D721Med (cell line): Measurements from ENCODE around the gene KIAA1549.

Experiments
- DNase-seq: peaks from one replicate; pipeline ENCODE4 v3.0.0; 2011; ENCODE audit warnings: low spot score; ENCODE audit not compliant: insufficient read length
- FAIRE-seq: peaks from 2 replicates; lab custom pipeline; 2011; peaks lifted over from hg19 to GRCh38; lab: Jason Lieb, UNC
- TF ChIP-seq, protein P1 (sequence below): IDR thresholded peaks from 2 replicates; pipeline ENCODE4 v1.5.1; 2012; ENCODE audit warnings: mild to moderate bottlenecking, control low read depth; ENCODE audit not compliant: insufficient read depth; ENCODE audit errors: missing control alignments

Gene KIAA1549

DNA sequence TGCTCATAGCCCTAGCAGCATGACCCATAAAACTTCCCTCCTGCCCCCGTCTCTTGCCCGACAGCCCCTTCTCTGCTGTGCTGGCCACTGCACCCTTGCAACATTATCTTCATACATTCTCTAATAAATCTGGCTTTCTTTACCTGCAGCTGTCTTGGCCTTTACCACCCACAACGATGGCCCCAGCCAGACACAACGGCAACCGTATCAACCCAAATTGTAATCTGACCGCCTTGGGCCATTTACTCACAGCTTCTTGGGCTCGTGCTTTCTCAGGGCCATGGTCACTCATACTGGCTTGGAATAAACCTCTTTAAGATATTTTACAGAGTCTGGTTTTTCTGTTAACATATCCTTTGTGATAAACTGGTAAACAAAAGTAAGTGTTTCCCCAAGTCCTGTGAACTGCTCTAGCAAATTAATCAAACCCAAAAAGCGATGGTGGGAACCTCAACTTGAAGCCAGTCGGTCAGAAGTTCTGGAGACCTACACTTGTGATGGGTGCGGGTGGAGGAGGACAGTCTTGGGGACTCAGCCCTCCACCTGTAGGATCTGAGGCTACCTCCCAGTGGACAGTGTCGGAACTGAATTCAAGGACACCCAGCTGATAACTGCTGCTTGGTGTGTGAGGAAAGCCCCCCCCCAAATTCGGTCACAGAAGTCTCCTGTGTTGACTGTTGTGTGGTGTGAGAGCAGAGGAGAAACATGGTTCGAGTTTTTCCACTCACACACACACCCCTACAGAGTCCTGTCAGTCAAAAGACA lies 95.6 kb downstream of the KIAA1549 start:
- TF ChIP-seq, protein P1, sequence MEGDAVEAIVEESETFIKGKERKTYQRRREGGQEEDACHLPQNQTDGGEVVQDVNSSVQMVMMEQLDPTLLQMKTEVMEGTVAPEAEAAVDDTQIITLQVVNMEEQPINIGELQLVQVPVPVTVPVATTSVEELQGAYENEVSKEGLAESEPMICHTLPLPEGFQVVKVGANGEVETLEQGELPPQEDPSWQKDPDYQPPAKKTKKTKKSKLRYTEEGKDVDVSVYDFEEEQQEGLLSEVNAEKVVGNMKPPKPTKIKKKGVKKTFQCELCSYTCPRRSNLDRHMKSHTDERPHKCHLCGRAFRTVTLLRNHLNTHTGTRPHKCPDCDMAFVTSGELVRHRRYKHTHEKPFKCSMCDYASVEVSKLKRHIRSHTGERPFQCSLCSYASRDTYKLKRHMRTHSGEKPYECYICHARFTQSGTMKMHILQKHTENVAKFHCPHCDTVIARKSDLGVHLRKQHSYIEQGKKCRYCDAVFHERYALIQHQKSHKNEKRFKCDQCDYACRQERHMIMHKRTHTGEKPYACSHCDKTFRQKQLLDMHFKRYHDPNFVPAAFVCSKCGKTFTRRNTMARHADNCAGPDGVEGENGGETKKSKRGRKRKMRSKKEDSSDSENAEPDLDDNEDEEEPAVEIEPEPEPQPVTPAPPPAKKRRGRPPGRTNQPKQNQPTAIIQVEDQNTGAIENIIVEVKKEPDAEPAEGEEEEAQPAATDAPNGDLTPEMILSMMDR: no peak
- DNase-seq: no peak
- no peak for FAIRE-seq

DNA sequence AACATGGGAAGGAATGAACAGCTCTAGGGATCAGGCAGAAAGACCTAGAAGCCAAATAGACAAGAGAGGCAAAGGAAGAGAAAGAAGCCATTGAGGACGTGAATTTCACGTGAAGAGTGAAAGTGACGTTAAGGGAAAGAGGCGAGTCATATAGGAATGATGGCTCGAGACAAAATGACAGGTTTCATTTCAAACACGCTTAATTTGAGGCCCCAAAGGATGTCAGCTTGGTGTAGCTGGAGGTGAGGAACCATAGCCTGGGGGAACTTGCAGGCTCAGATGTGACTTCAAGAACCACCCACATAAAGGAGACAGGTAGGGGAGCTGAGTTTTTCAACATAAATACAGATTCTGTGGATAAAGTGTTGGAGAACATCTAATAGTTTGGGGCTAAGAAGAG lies 98.9 kb downstream of the KIAA1549 start:
- DNase-seq (no peak), FAIRE-seq (no peak)
- TF ChIP-seq, protein P1: no peak

DNA sequence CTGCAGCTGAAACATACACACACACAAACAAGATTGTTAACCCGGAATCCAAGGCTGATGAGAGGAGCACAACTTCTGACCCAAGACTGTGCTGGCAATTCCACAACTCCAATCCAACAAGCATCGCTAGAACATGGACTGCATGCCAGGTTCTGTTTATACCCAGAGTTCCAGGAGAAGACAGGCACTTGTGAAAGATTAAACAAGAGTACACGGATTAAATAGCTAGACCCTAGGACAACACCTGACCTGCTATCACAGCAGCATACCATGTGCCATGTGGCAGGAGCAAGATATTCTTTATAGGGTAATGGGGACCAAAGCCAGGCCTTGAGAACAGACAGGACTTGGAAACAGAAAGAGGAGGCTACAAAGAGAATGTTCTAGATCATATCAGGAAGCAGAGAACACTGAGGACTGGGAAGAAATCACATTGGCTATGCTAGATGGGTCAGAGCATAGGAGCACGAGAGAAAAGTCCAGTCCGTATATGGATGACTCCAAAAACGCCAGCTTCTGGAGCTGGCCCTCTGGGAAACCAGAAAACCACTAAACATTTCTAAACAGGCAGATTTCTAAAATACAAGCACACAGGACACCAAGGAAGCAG lies 99.5 kb downstream of the KIAA1549 start:
- DNase-seq (no peak), FAIRE-seq (no peak)
- TF ChIP-seq, protein P1: no peak

DNA sequence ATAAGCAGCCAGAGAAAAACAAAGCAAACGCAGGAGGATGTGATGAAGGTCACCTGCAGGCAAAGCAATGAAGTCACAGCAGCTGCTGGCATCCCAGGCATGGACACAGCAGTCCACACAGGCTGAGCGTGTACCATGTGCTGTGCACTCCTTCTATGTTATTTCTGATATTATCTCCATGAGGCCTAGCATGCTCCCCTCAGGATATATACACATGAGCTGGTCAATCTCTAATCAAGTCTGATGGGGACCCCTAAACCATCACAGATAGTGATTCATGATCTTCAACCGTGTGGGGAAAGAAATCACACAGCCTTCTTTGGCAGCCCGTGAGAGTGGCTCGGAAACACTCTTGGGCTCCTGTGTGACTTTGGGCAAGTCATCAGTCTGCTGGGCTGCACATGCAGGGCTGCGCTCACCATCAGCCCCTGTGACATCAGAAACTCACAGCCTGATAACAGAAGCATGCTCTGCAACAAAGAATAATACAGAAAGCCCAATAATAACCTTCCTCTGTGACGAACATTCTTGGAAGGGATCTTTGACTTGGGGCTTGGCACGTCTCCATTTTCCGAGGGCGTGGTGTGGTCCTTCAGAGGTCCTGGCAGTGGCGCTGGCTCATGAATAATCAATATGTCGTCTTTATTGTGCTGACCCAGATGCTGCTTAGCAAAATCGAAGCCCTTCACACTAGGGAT lies 100.2 kb downstream of the KIAA1549 start:
- FAIRE-seq (no peak), DNase-seq (no peak)
- TF ChIP-seq, protein P1: no peak

DNA sequence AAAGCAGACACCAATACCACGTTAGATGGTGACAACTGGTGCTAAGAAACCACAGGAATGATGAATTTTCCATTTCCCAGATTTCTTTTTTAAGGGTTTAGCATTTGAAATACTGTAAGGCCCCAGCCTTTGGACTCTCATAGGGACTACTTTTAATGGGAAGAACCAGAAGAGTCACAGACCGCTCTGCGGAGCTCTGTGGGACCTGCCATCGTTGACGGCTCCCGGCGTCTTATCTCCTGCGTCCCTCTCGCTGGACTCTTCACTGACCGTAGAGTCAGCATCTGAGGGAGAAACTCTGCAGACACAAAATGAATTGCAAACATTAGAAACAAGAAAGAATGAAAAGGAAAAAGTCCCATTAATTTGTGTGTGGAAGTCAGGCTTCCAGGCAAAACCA lies 101.8 kb downstream of the KIAA1549 start:
- TF ChIP-seq, protein P1: no peak
- DNase-seq: no peak
- no peak for FAIRE-seq

DNA sequence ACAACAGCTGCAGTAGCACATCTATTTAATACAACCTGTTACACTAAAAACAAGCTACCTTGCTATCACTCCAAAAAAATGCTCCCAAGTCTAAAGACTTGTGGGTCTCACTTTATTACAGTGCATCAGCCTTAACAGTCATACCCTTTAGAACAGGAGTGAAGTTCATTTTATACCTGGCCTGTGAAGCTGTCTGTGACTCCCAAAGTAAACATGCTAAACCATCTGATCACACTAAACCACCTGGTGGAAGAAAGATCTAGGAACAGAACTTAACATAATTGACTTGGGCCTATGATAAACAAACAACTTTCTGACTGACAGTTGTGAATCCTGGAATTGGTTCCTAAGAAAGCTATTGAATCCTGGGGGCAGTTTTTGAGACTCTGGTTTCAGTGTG lies 102.3 kb downstream of the KIAA1549 start:
- TF ChIP-seq, protein P1: no peak
- FAIRE-seq (no peak), DNase-seq (no peak)

DNA sequence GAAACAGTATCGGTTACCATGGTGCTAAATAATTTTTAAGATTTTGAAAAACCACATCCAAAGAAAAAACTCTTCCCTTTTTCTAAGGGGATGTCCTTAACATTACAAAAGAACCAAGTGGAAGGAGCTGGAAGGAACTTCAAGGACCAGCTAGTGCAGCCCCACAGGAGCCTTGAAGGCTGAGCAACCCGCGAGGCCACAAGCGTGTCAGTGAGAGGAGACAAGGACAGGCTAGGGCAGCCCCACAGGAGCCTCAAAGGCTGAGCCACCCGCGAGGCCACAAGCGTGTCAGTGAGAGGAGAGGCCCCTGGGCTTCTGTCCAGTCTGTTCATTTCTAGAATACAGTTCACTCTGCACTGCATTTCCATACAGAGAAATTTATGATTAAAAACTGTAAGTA lies 103.1 kb downstream of the KIAA1549 start:
- DNase-seq: no peak
- TF ChIP-seq, protein P1: no peak
- no peak for FAIRE-seq
